H9 (cell line): ENCODE measurements around the gene RBMS3. TPM values are rescaled to one million over a fixed set of nuclear protein-coding genes. Genes with fewer than 3 reads are reported as not detected.

Experiments used
- DNase-seq: peaks from one replicate; pipeline ENCODE4 v3.0.0-alpha.2; 2017
- H2AFZ ChIP-seq: one replicate; pipeline ENCODE4 v1.6.1; 2013; ENCODE audit warnings: mild to moderate bottlenecking, low read length, control low read depth, moderate library complexity
- H2AK5ac ChIP-seq: 2 replicates; pipeline ENCODE4 v1.6.1; 2013; ENCODE audit warnings: low read length, control low read depth, mixed read lengths; ENCODE audit not compliant: insufficient read length
- H2BK120ac ChIP-seq: one replicate; pipeline ENCODE4 v1.6.1; 2013; ENCODE audit warnings: low read depth, mild to moderate bottlenecking, low read length, control low read depth, inconsistent platforms; ENCODE audit not compliant: poor library complexity, severe bottlenecking
- H2BK12ac ChIP-seq: 2 replicates; pipeline ENCODE4 v1.6.1; 2013; ENCODE audit warnings: low read length, control low read depth, mixed read lengths, low read depth; ENCODE audit not compliant: insufficient read length
- H2BK15ac ChIP-seq: 2 replicates; pipeline ENCODE4 v1.6.1; 2013; ENCODE audit warnings: low read depth, low read length, control low read depth
- H2BK20ac ChIP-seq: one replicate; pipeline ENCODE4 v1.6.1; 2013; ENCODE audit warnings: low read depth, mild to moderate bottlenecking, low read length, control low read depth, inconsistent platforms; ENCODE audit not compliant: poor library complexity, severe bottlenecking
- H2BK5ac ChIP-seq: 2 replicates; pipeline ENCODE4 v1.6.1; 2013; ENCODE audit warnings: low read length, control low read depth, mixed read lengths; ENCODE audit not compliant: insufficient read length
- H3K14ac ChIP-seq: 2 replicates; pipeline ENCODE4 v1.6.1; 2013; ENCODE audit warnings: low read length, control low read depth; ENCODE audit not compliant: insufficient read depth
- H3K18ac ChIP-seq: 2 replicates; pipeline ENCODE4 v1.6.1; 2013; ENCODE audit warnings: low read depth, mild to moderate bottlenecking, mixed read lengths, low read length, control low read depth; ENCODE audit not compliant: insufficient read length
- H3K23ac ChIP-seq: 2 replicates; pipeline ENCODE4 v1.6.1; 2013; ENCODE audit warnings: low read length, control low read depth, mixed read lengths, low read depth; ENCODE audit not compliant: insufficient read length
- H3K23me2 ChIP-seq: 2 replicates; pipeline ENCODE4 v1.6.1; 2013; ENCODE audit warnings: low read depth, mild to moderate bottlenecking, mixed read lengths, low read length, control low read depth; ENCODE audit not compliant: insufficient read length, poor library complexity, severe bottlenecking
- H3K27ac ChIP-seq: 2 replicates; pipeline ENCODE4 v1.5.1; 2013; ENCODE audit warnings: low read length, control low read depth, mixed read lengths, low read depth; ENCODE audit not compliant: insufficient read length
- H3K27me3 ChIP-seq: 2 replicates; pipeline ENCODE4 v1.6.1; 2013; ENCODE audit warnings: low read length, control low read depth, inconsistent platforms; ENCODE audit not compliant: insufficient read depth
- H3K4ac ChIP-seq: 2 replicates; pipeline ENCODE4 v1.6.1; 2013; ENCODE audit warnings: low read depth, mild to moderate bottlenecking, control low read depth, inconsistent platforms, low read length, moderate library complexity
- H3K4me1 ChIP-seq: 2 replicates; pipeline ENCODE4 v1.6.1; 2013; ENCODE audit warnings: low read length, control low read depth, inconsistent platforms; ENCODE audit not compliant: insufficient read depth
- H3K4me2 ChIP-seq: 2 replicates; pipeline ENCODE4 v1.6.1; 2013; ENCODE audit warnings: low read length, control low read depth, mixed read lengths; ENCODE audit not compliant: insufficient read length, insufficient read depth
- H3K56ac ChIP-seq: 2 replicates; pipeline ENCODE4 v1.6.1; 2013; ENCODE audit warnings: low read depth, mild to moderate bottlenecking, mixed read lengths, low read length, control low read depth; ENCODE audit not compliant: insufficient read length
- H3K79me1 ChIP-seq: 2 replicates; pipeline ENCODE4 v1.6.1; 2013; ENCODE audit warnings: low read depth, mild to moderate bottlenecking, moderate library complexity, low read length, control low read depth, inconsistent platforms; ENCODE audit not compliant: insufficient read depth, poor library complexity, severe bottlenecking
- H3K79me2 ChIP-seq: 2 replicates; pipeline ENCODE4 v1.6.1; 2013; ENCODE audit warnings: low read length, control low read depth, inconsistent platforms; ENCODE audit not compliant: insufficient read depth
- H3K9ac ChIP-seq: 2 replicates; pipeline ENCODE4 v1.6.1; 2013; ENCODE audit warnings: low read length, control low read depth, mixed read lengths; ENCODE audit not compliant: insufficient read length; ENCODE audit errors: extremely low read depth
- H3K9me3 ChIP-seq: one replicate; pipeline ENCODE4 v1.6.1; 2013; ENCODE audit warnings: low read depth, low read length, inconsistent platforms; ENCODE audit not compliant: control insufficient read depth
- H3T11ph ChIP-seq: one replicate; pipeline ENCODE4 v1.6.1; 2013; ENCODE audit warnings: mild to moderate bottlenecking, low read length, control low read depth, inconsistent platforms
- H4K20me1 ChIP-seq: one replicate; pipeline ENCODE4 v1.6.1; 2013; ENCODE audit not compliant: control insufficient read depth, insufficient read length, insufficient read depth
- H4K5ac ChIP-seq: 2 replicates; pipeline ENCODE4 v1.6.1; 2013; ENCODE audit warnings: low read depth, mild to moderate bottlenecking, mixed read lengths, low read length, control low read depth; ENCODE audit not compliant: insufficient read length
- H4K8ac ChIP-seq: replicated peaks from 2 replicates; pipeline ENCODE4 v1.6.1; 2013; ENCODE audit warnings: low read length, control low read depth, mixed read lengths, low read depth; ENCODE audit not compliant: insufficient read length
- H4K91ac ChIP-seq: 2 replicates; pipeline ENCODE4 v1.6.1; 2013; ENCODE audit warnings: low read depth, mild to moderate bottlenecking, moderate library complexity, mixed read lengths, low read length, control low read depth; ENCODE audit not compliant: insufficient read length
- H3K27ac Mint-ChIP-seq, 3 experiments: 2 replicates in 2 of 3; 3 replicates in 1 of 3; pipeline ENCODE4 v1.8.0; 2020 to 2021; ENCODE audit warnings: mixed read lengths in 3 of 3, mild to moderate bottlenecking in 1 of 3, moderate library complexity in 1 of 3
- H3K27me3 Mint-ChIP-seq: 2 replicates; pipeline ENCODE4 v1.8.0; 2021; ENCODE audit warnings: low read depth, mild to moderate bottlenecking, moderate library complexity, mixed read lengths
- H3K36me3 Mint-ChIP-seq, 3 experiments: 2 replicates in 2 of 3; 3 replicates in 1 of 3; pipeline ENCODE4 v1.8.0; 2020 to 2021; ENCODE audit warnings: low read depth in 3 of 3, mixed read lengths in 3 of 3; ENCODE audit not compliant: insufficient read depth in 1 of 3
- H3K4me1 Mint-ChIP-seq, 2 experiments: 2 replicates each; pipeline ENCODE4 v1.8.0; 2020; ENCODE audit warnings: mixed read lengths in 2 of 2
- H3K4me3 Mint-ChIP-seq, 2 experiments: 2 replicates in 1 of 2; 3 replicates in 1 of 2; pipeline ENCODE4 v1.8.0; 2020 to 2021; ENCODE audit warnings: mild to moderate bottlenecking in 2 of 2, mixed read lengths in 2 of 2, moderate library complexity in 1 of 2
- H3K9me3 Mint-ChIP-seq, 2 experiments: 2 replicates in 1 of 2; 3 replicates in 1 of 2; pipeline ENCODE4 v1.8.0; 2020; ENCODE audit warnings: mild to moderate bottlenecking in 2 of 2, mixed read lengths in 2 of 2, moderate library complexity in 1 of 2
- CTCF ChIP-seq: fragments of 200-600 bp; sonication (generic); conservative IDR thresholded peaks from 3 replicates; pipeline ENCODE4 v1.8.0; 2021; ENCODE audit warnings: antibody characterized with exemption, mild to moderate bottlenecking
- WGBS: extraction: QIAGEN DNeasy Blood & Tissue Kit; methylation state at CpG from one replicate; pipeline ENCODE4 v1.1.7; 2013; ENCODE audit warnings: missing lambda C conversion rate, low lambda C conversion rate, mixed read lengths; ENCODE audit not compliant: insufficient read length; ENCODE audit errors: extremely low coverage; 5-methylcytosine and 5-hydroxymethylcytosine counted together
- total RNA-seq: library from RNA; stranded (reverse); gene quantifications from 2 replicates; pipeline ENCODE4 v1.2.1, GENCODE V29; 2021

Gene RBMS3
- total RNA-seq, 1 experiment from 2014 or later = 8.1 TPM

DNA sequence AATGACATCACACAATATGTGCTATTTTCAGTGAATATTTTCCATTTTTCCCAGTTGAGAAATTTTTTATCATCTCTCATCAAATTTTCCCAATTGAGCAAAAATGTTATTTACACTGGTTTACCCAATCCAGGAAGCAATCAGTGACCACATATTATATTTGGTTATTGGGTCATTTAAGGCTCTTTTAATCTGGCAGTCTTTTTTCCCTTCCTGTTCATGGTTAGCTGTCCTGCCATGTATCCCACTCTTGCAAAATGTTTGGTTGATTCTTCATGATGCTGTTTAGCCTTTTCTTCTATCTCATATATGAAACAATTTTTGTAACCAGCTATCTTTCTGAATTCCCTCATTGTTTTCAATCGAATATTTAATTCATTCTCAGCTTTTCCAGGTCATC is 626.0 kb downstream of the RBMS3 start:
- Histone ChIP-seq H3K27me3 (no peaks in the 10 kb centered on the region), H2BK12ac (no peak overlapping the region), H3K23me2 (no peaks in the 10 kb centered on the region), H3K27ac (no peak overlapping the region), H3K9ac (no peak overlapping the region), H2BK20ac (no peak overlapping the region), H3K18ac (no peak overlapping the region), H4K5ac (no peak overlapping the region), H3K14ac (no peak overlapping the region), H3K4me2 (no peak overlapping the region), H3K23ac (no peak overlapping the region), H3K9me3 (no peaks in the 10 kb centered on the region), H4K20me1 (no peaks in the 10 kb centered on the region), H2BK15ac (no peak overlapping the region), H3K4me1 (no peaks in the 10 kb centered on the region), H3K79me2 (no peaks in the 10 kb centered on the region), H3K56ac (no peak overlapping the region), H4K8ac (no peak overlapping the region), H3K79me1 (no peaks in the 10 kb centered on the region), H4K91ac (no peak overlapping the region), H3K4ac (no peak overlapping the region), H2AK5ac (no peak overlapping the region), H2AFZ (no peak overlapping the region), H2BK5ac (no peak overlapping the region), H2BK120ac (no peak overlapping the region), H3T11ph (no peak overlapping the region)
- DNase-seq = no peak
- WGBS = 100% methylated on average over 1 of the region's 1 CpG
- Mint-ChIP-seq H3K4me3 (no peak overlapping the region), H3K27ac (no peak overlapping the region), H3K27me3 (no peaks in the 10 kb centered on the region), H3K36me3 (no peaks in the 10 kb centered on the region), H3K4me1 (no peaks in the 10 kb centered on the region), H3K9me3 (no peaks in the 10 kb centered on the region)
- TF ChIP-seq CTCF = no peak
